ENCODE results near the gene DNASE1. TPM values are rescaled to one million over a fixed set of nuclear protein-coding genes. Genes with fewer than 3 reads are reported as not detected.

DNASE1 gene
- total and polyA plus RNA-seq, 3 experiments from 2014 or later = 5.8 to 15.0 (median 13.5) TPM

GRCh38 chr16:3637371-3637923, 17.0 kb upstream of the DNASE1 start:
- Mint-ChIP-seq H3K27ac (peak overlapping the region in 7 of 8 donors; percentile 3 to 85 (median 56)), H3K36me3 (peaks cover 0 to 23% (median 0%) of the 10 kb centered on the region in 3 donors), H3K27me3 (no peaks in the 10 kb centered on the region), H3K9me3 (no peaks in the 10 kb centered on the region), H3K4me1 (peaks cover 18 to 35% (median 35%) of the 10 kb centered on the region in 3 donors), H3K4me3 (peak overlapping the region in 1 of 7 donors; percentile 15)
- no peak overlapping the region for H3K4me3 ChIP-seq (ENCODE audit: low read length)
- H3K27ac ChIP-seq (ENCODE audit: low read depth, low read length) = no peak overlapping the region
- CTCF ChIA-PET = interaction anchor here (2.1 kb wide), 1 partner anchor 11 kb away, joined by 6 read pairs; no protein-coding TSS in a partner anchor
- POLR2A ChIA-PET = no interaction called here
- DNase-seq = peak in 1 of 5 donors; percentile 35
- peaks cover 12% of the 10 kb centered on the region for H3K4me1 ChIP-seq (ENCODE audit: insufficient read depth, low read length)
- peaks cover 17% of the 10 kb centered on the region for H3K36me3 ChIP-seq (ENCODE audit: insufficient read depth, low read length)
- H3K9me3 ChIP-seq (ENCODE audit: low read length) = no peaks in the 10 kb centered on the region
- H3K27me3 ChIP-seq (ENCODE audit: insufficient read depth, low read length, poor library complexity, severe bottlenecking) = no peaks in the 10 kb centered on the region

- CTCF ChIA-PET = no interaction called here
- Mint-ChIP-seq H3K9me3 (no peaks in the 10 kb centered on the region), H3K36me3 (peaks cover 0 to 33% (median 0%) of the 10 kb centered on the region in 3 donors), H3K4me3 (no peak overlapping the region), H3K27me3 (no peaks in the 10 kb centered on the region), H3K4me1 (peaks cover 18 to 35% (median 31%) of the 10 kb centered on the region in 3 donors), H3K27ac (peak overlapping the region in 5 of 8 donors; percentile 1 to 56 (median 17))
- Histone ChIP-seq H3K9me3 (ENCODE audit: low read length) (no peaks in the 10 kb centered on the region), H3K4me3 (ENCODE audit: low read length) (no peak overlapping the region), H3K4me1 (ENCODE audit: insufficient read depth, low read length) (peaks cover 12% of the 10 kb centered on the region), H3K36me3 (ENCODE audit: insufficient read depth, low read length) (peaks cover 17% of the 10 kb centered on the region), H3K27ac (ENCODE audit: low read depth, low read length) (no peak overlapping the region), H3K27me3 (ENCODE audit: insufficient read depth, low read length, poor library complexity, severe bottlenecking) (no peaks in the 10 kb centered on the region)
- DNase-seq = no peak
- POLR2A ChIA-PET = interaction anchor here (0.7 kb wide), 1 partner anchor 471 kb away, joined by 3 read pairs; no protein-coding TSS in a partner anchor
Measured at GRCh38 chr16:3638916-3639644, 15.4 kb upstream of the DNASE1 start.

- Histone ChIP-seq H3K27me3 (ENCODE audit: insufficient read depth, low read length, poor library complexity, severe bottlenecking) (no peaks in the 10 kb centered on the region), H3K4me1 (ENCODE audit: insufficient read depth, low read length) (peaks cover 12% of the 10 kb centered on the region), H3K4me3 (ENCODE audit: low read length) (no peak overlapping the region), H3K36me3 (ENCODE audit: insufficient read depth, low read length) (peaks cover 17% of the 10 kb centered on the region), H3K9me3 (ENCODE audit: low read length) (no peaks in the 10 kb centered on the region), H3K27ac (ENCODE audit: low read depth, low read length) (no peak overlapping the region)
- H3K27ac Mint-ChIP-seq = peak overlapping the region in 1 of 8 donors; percentile 6
- H3K4me3 Mint-ChIP-seq = no peak overlapping the region
- no peaks in the 10 kb centered on the region for H3K9me3 Mint-ChIP-seq
- ChIA-PET POLR2A (no interaction called here), CTCF (no interaction called here)
- H3K4me1 Mint-ChIP-seq = peaks cover 18 to 35% (median 31%) of the 10 kb centered on the region in 3 donors
- DNase-seq = no peak
- H3K27me3 Mint-ChIP-seq = no peaks in the 10 kb centered on the region
- peaks cover 0 to 33% (median 0%) of the 10 kb centered on the region in 3 donors for H3K36me3 Mint-ChIP-seq
Measured at GRCh38 chr16:3640207-3640606, 14.3 kb upstream of the DNASE1 start.

- Histone ChIP-seq H3K27ac (ENCODE audit: low read depth, low read length) (no peak overlapping the region), H3K4me1 (ENCODE audit: insufficient read depth, low read length) (peaks cover 12% of the 10 kb centered on the region), H3K36me3 (ENCODE audit: insufficient read depth, low read length) (peaks cover 17% of the 10 kb centered on the region), H3K9me3 (ENCODE audit: low read length) (no peaks in the 10 kb centered on the region), H3K27me3 (ENCODE audit: insufficient read depth, low read length, poor library complexity, severe bottlenecking) (no peaks in the 10 kb centered on the region), H3K4me3 (ENCODE audit: low read length) (no peak overlapping the region)
- no peak for DNase-seq
- POLR2A ChIA-PET = no interaction called here
- Mint-ChIP-seq H3K4me1 (peaks cover 18 to 30% (median 25%) of the 10 kb centered on the region in 3 donors), H3K4me3 (no peak overlapping the region), H3K36me3 (peaks cover 0 to 37% (median 0%) of the 10 kb centered on the region in 3 donors), H3K27me3 (no peaks in the 10 kb centered on the region), H3K9me3 (no peaks in the 10 kb centered on the region), H3K27ac (peak overlapping the region in 1 of 8 donors; percentile 17)
- CTCF ChIA-PET = no interaction called here
Measured at GRCh38 chr16:3640632-3641501, 13.6 kb upstream of the DNASE1 start.

GRCh38 chr16:3641801-3642396, 12.6 kb upstream of the DNASE1 start:
- peaks cover 0 to 40% (median 0%) of the 10 kb centered on the region in 3 donors for H3K36me3 Mint-ChIP-seq
- no peaks in the 10 kb centered on the region for H3K9me3 Mint-ChIP-seq
- Histone ChIP-seq H3K36me3 (ENCODE audit: insufficient read depth, low read length) (peaks cover 17% of the 10 kb centered on the region), H3K27ac (ENCODE audit: low read depth, low read length) (no peak overlapping the region), H3K27me3 (ENCODE audit: insufficient read depth, low read length, poor library complexity, severe bottlenecking) (no peaks in the 10 kb centered on the region), H3K4me1 (ENCODE audit: insufficient read depth, low read length) (peaks cover 10% of the 10 kb centered on the region), H3K9me3 (ENCODE audit: low read length) (no peaks in the 10 kb centered on the region), H3K4me3 (ENCODE audit: low read length) (no peak overlapping the region)
- CTCF ChIA-PET = no interaction called here
- no peak for DNase-seq
- POLR2A ChIA-PET = no interaction called here
- H3K4me1 Mint-ChIP-seq = peaks cover 12 to 23% (median 18%) of the 10 kb centered on the region in 3 donors
- no peaks in the 10 kb centered on the region for H3K27me3 Mint-ChIP-seq
- H3K4me3 Mint-ChIP-seq = no peak overlapping the region
- H3K27ac Mint-ChIP-seq = peak overlapping the region in 2 of 8 donors; percentile 45 to 72

GRCh38 chr16:3642397-3643094, 11.9 kb upstream of the DNASE1 start:
- Histone ChIP-seq H3K4me3 (ENCODE audit: low read length) (no peak overlapping the region), H3K36me3 (ENCODE audit: insufficient read depth, low read length) (peaks cover 17% of the 10 kb centered on the region), H3K27me3 (ENCODE audit: insufficient read depth, low read length, poor library complexity, severe bottlenecking) (no peaks in the 10 kb centered on the region), H3K9me3 (ENCODE audit: low read length) (no peaks in the 10 kb centered on the region), H3K4me1 (ENCODE audit: insufficient read depth, low read length) (peaks cover 4% of the 10 kb centered on the region), H3K27ac (ENCODE audit: low read depth, low read length) (no peak overlapping the region)
- peaks cover 6 to 16% (median 12%) of the 10 kb centered on the region in 3 donors for H3K4me1 Mint-ChIP-seq
- no peaks in the 10 kb centered on the region for H3K9me3 Mint-ChIP-seq
- H3K27me3 Mint-ChIP-seq = no peaks in the 10 kb centered on the region
- POLR2A ChIA-PET = no interaction called here
- peak overlapping the region in 1 of 8 donors; percentile 88 for H3K27ac Mint-ChIP-seq
- peaks cover 0 to 40% (median 0%) of the 10 kb centered on the region in 3 donors for H3K36me3 Mint-ChIP-seq
- H3K4me3 Mint-ChIP-seq = no peak overlapping the region
- CTCF ChIA-PET = interaction anchor here (1.5 kb wide), 1 partner anchor 12 kb away, joined by 5 read pairs; the partner anchor contains the start of gene DNASE1
- DNase-seq = no peak

- DNase-seq = no peak
Measured at GRCh38 chr16:3643095-3643730, 11.3 kb upstream of the DNASE1 start.

More at GRCh38 chr16:3643095-3643730, 11.3 kb upstream of the DNASE1 start:
- no peaks in the 10 kb centered on the region for H3K27me3 Mint-ChIP-seq
- H3K4me3 Mint-ChIP-seq = no peak overlapping the region
- H3K36me3 Mint-ChIP-seq = peaks cover 0 to 40% (median 0%) of the 10 kb centered on the region in 3 donors
- Histone ChIP-seq H3K27ac (ENCODE audit: low read depth, low read length) (no peak overlapping the region), H3K36me3 (ENCODE audit: insufficient read depth, low read length) (peaks cover 17% of the 10 kb centered on the region), H3K4me1 (ENCODE audit: insufficient read depth, low read length) (no peaks in the 10 kb centered on the region), H3K9me3 (ENCODE audit: low read length) (no peaks in the 10 kb centered on the region), H3K4me3 (ENCODE audit: low read length) (no peak overlapping the region), H3K27me3 (ENCODE audit: insufficient read depth, low read length, poor library complexity, severe bottlenecking) (no peaks in the 10 kb centered on the region)
- ChIA-PET CTCF (interaction anchor here (1.5 kb wide), 1 partner anchor 12 kb away, joined by 5 read pairs; the partner anchor contains the start of gene DNASE1), POLR2A (interaction anchor here (0.7 kb wide), 1 partner anchor 134 kb away, joined by 3 read pairs; no protein-coding TSS in a partner anchor)
- H3K27ac Mint-ChIP-seq = no peak overlapping the region
- H3K9me3 Mint-ChIP-seq = no peaks in the 10 kb centered on the region
- H3K4me1 Mint-ChIP-seq = peaks cover 0 to 10% (median 6%) of the 10 kb centered on the region in 3 donors
